Measurements from ENCODE around the gene PAPPA.
A peak's percentile ranks its signal among the peaks of the same experiment; 100 is the strongest.

The PAPPA gene

DNA sequence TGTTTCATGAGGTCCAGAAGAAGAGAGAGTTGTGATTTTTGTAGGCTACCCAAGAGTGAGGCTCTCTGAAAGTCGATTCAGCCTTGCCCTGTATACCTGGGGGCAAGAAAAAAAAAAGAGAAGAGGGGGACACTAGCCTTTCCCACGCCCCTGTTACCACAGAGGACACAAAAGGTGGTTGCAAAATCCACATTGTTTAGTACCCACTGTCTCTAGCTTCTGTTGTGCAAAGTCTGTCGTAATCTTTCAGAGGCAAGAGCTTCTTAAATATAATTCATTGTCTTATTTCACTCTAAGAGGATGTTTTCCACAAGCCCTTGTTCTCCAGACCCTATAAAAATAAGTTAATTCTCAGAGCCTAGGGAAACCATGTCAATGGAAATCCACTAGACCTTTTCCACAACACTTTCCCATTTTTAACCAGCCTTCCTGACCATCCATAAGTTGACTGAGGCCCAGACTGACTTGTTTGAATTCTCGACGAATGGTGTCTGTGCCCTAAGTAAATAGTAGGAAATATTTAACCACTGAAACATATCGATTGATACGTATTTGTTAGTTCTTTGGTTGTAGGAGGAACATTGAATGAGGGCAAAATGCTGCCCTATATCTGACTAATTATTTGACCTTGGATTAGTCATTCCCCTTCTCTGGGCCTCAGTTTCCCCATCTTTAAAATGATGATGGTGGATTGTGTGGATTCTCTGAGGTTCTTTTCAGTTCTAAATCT, 182.7 kb downstream of the PAPPA start:
- DNase-seq (ENCODE audit: low read depth) = peak; percentile 9
- H3K4me3 ChIP-seq (ENCODE audit: low read depth, low read length) = no peak overlapping the region
- TF ChIP-seq, protein P1, sequence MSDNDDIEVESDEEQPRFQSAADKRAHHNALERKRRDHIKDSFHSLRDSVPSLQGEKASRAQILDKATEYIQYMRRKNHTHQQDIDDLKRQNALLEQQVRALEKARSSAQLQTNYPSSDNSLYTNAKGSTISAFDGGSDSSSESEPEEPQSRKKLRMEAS (IDR thresholded peaks at IDR 0.05; ENCODE audit: low read depth, low read length) = no peak
- TF ChIP-seq POLR2A (IDR thresholded peaks at IDR 0.05; ENCODE audit: extremely low read depth, insufficient read length) (no peak), MYC (IDR thresholded peaks at IDR 0.05; ENCODE audit: low read depth, low read length) (no peak)

DNA sequence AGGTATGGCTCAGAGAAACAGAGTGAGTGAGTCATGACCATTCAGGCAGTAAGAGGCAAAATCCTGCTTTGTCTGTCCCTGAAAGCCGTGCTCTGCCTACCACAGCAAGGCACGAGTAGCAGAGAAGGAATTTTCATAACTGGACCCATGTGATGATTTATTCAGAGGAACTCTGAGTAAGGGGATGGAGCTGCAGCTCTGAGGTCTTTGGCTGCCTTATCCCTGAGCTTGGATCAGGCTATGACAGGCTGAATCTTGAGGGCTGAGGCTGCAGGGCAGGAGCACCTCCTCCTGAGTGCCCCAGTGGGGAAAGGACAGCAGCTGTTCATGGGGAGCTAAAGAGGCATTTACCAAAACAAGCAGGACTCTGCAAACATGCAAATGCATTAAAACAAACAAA, 183.4 kb downstream of the PAPPA start:
- DNase-seq (ENCODE audit: low read depth) = no peak
- TF ChIP-seq, protein P2, sequence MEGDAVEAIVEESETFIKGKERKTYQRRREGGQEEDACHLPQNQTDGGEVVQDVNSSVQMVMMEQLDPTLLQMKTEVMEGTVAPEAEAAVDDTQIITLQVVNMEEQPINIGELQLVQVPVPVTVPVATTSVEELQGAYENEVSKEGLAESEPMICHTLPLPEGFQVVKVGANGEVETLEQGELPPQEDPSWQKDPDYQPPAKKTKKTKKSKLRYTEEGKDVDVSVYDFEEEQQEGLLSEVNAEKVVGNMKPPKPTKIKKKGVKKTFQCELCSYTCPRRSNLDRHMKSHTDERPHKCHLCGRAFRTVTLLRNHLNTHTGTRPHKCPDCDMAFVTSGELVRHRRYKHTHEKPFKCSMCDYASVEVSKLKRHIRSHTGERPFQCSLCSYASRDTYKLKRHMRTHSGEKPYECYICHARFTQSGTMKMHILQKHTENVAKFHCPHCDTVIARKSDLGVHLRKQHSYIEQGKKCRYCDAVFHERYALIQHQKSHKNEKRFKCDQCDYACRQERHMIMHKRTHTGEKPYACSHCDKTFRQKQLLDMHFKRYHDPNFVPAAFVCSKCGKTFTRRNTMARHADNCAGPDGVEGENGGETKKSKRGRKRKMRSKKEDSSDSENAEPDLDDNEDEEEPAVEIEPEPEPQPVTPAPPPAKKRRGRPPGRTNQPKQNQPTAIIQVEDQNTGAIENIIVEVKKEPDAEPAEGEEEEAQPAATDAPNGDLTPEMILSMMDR (IDR thresholded peaks at IDR 0.05; ENCODE audit: low read depth, low read length) = no peak
- no peak for TF ChIP-seq MYC (IDR thresholded peaks at IDR 0.05; ENCODE audit: low read depth, low read length)
- no peak for TF ChIP-seq POLR2A (IDR thresholded peaks at IDR 0.05; ENCODE audit: extremely low read depth, insufficient read length)
- TF ChIP-seq, protein P1 (IDR thresholded peaks at IDR 0.05; ENCODE audit: low read depth, low read length) = no peak
- no peak overlapping the region for H3K4me3 ChIP-seq (ENCODE audit: low read depth, low read length)

DNA sequence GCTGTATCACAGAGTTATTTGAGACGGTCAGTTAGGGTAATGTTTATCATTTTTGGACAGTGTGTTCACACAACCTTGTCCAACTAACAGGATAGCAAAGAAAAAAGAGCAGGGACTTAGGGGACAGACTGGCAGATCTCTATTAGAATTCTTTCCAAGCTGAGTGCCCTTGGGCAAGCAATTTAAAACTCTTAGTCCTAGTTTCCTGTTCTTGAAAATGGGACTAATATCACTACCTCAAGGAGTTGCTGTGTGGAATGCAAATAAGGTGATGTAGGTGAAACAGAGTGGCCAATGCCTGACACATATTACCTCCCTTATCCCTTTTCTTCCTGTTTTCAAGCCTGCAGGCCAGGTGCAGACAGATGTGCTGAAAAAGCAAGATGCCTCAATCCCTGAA, 186.7 kb downstream of the PAPPA start:
- no peak overlapping the region for H3K4me3 ChIP-seq (ENCODE audit: low read depth, low read length)
- DNase-seq (ENCODE audit: low read depth) = no peak
- no peak for TF ChIP-seq POLR2A (IDR thresholded peaks at IDR 0.05; ENCODE audit: extremely low read depth, insufficient read length)
- TF ChIP-seq, protein P2 (IDR thresholded peaks at IDR 0.05; ENCODE audit: low read depth, low read length) = no peak
- no peak for TF ChIP-seq MYC (IDR thresholded peaks at IDR 0.05; ENCODE audit: low read depth, low read length)
- TF ChIP-seq, protein P1 (IDR thresholded peaks at IDR 0.05; ENCODE audit: low read depth, low read length) = no peak

DNA sequence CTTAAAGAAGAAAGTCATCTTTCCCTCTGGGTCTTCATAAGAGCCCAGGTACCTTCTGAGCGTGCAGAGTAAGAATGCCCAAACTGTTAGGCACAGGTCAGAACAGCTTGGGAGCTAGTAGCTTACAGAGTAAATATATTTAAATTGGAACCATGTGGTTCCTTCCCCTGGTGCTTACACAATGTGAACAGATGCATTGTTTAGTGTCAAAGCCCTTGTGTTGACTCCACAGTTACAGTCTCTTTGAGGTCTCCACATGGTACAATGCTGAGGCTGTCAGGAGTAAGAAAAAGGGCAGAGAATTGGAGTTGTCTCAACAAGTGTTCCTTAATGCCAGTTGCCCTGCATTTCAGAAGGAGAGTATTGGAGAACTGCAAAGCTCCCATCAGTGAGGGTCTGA, 188.5 kb downstream of the PAPPA start:
- no peak overlapping the region for H3K4me3 ChIP-seq (ENCODE audit: low read depth, low read length)
- no peak for TF ChIP-seq POLR2A (IDR thresholded peaks at IDR 0.05; ENCODE audit: extremely low read depth, insufficient read length)
- TF ChIP-seq, protein P1 (IDR thresholded peaks at IDR 0.05; ENCODE audit: low read depth, low read length) = no peak
- no peak for TF ChIP-seq MYC (IDR thresholded peaks at IDR 0.05; ENCODE audit: low read depth, low read length)
- TF ChIP-seq, protein P2 (IDR thresholded peaks at IDR 0.05; ENCODE audit: low read depth, low read length) = no peak
- DNase-seq (ENCODE audit: low read depth) = no peak

DNA sequence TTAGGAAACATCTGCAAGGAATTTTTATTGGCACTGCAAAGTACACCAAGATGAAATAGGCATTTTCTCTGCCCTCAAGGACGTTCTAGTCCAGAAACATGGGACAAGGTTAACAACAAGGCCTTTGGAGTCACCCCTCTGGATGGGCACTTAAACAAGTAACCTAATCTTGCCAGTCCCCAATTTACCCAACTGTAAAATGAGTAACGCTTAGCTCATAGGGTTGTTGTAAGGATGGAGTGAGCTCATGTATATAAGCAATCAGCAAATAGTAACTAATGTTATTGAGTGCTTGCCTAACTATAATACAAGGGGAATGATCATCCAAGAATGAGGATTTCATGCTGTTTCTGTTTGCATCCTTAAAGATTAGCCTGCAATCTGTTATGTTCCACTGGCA, 189.3 kb downstream of the PAPPA start:
- no peak for DNase-seq (ENCODE audit: low read depth)
- no peak for TF ChIP-seq MYC (IDR thresholded peaks at IDR 0.05; ENCODE audit: low read depth, low read length)
- TF ChIP-seq, protein P2 (IDR thresholded peaks at IDR 0.05; ENCODE audit: low read depth, low read length) = no peak
- TF ChIP-seq, protein P1 (IDR thresholded peaks at IDR 0.05; ENCODE audit: low read depth, low read length) = no peak
- TF ChIP-seq POLR2A (IDR thresholded peaks at IDR 0.05; ENCODE audit: extremely low read depth, insufficient read length) = no peak
- H3K4me3 ChIP-seq (ENCODE audit: low read depth, low read length) = no peak overlapping the region

DNA sequence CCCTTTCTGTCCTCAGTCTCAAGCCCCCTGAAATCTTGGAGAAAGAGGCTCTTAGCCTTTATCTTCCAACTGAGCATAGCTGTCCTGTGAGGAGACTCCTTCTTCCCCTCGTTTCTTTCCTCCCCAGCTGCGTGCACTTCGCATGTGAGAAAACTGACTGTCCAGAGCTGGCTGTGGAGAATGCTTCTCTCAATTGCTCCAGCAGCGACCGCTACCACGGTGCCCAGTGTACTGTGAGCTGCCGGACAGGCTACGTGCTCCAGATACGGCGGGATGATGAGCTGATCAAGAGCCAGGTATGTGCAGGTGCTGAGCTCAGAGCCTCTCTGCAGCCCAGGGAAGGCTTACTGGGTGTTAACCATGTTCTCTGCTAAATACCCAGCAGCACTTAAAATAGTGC, 190.8 kb downstream of the PAPPA start:
- DNase-seq (ENCODE audit: low read depth) = no peak
- TF ChIP-seq, protein P1 (IDR thresholded peaks at IDR 0.05; ENCODE audit: low read depth, low read length) = no peak
- TF ChIP-seq, protein P2 (IDR thresholded peaks at IDR 0.05; ENCODE audit: low read depth, low read length) = no peak
- TF ChIP-seq POLR2A (IDR thresholded peaks at IDR 0.05; ENCODE audit: extremely low read depth, insufficient read length) = no peak
- no peak for TF ChIP-seq MYC (IDR thresholded peaks at IDR 0.05; ENCODE audit: low read depth, low read length)
- no peak overlapping the region for H3K4me3 ChIP-seq (ENCODE audit: low read depth, low read length)
